ENCODE data around the gene SH2D7.

SH2D7 gene

DNA sequence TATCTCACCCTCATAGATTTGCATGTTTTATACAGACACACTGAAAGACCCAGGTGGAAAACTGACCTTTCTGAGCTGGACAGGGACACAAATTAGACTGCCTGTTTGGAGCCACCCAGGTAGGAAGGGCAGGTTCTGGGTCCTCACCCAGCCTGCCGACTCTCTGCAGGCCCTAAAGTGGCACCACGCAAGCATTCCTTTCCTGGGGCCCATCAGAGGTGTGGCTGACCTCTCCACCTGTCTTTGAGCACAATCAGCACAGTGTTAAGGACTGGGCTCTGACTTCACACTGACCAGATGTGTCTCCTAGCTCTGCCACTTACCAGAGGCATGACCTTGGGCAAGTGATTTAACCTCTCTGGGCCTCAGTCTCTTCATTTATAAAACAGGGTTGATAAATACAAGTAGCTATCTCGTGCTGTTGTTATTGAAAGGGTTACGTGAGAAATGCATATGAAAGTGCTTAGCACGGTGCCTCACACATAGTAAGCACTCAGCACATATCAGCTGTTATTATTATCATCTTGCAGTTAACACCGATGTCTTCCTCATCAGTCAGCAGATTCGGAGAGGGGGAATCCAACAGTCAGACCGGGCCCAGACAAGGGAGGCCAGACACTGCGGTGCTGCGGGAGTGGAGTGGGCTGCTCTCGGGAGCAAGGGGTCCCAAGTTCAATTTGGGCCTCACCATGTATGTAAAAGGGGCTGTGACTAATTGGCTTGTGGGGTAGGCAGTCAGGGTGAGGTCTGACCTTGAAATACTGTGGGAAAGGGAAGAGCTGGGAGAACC is 12.9 kb upstream of the SH2D7 start:
- DNase-seq: no peak

- no peak for DNase-seq
Measured at GRCh38 chr15:78080088-78080460, 12.3 kb upstream of the SH2D7 start.

DNA sequence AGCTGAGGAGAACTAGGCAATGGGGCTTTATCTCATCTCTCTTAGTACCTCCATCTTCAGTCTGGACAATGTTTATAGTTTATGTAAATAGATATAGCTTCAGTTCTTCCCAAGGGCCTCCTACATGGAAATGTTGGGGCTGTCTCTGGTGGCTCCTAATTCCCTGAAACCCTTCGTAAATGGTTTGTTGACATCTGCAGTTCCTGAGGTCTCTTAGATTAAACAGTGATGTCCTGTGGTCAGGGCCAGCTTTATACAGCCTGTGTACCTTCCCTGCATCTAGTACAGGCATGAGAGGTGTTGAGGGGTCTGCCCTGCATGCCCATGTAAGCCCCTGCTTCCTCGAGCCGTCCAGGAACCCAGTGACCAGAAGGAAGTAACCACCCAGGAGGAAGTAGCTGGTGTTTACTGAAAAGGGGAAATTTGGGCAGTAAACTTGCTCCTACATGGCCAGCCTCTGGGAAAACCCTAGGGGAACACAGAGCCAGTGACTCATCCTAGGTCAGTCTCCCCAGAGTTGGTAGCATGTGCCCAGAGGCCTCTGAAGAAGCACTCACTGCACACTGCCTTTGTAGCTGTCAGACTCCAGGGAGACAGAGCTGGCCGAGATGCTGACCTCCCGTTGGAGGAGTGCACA is 10.1 kb upstream of the SH2D7 start:
- DNase-seq: no peak

DNA sequence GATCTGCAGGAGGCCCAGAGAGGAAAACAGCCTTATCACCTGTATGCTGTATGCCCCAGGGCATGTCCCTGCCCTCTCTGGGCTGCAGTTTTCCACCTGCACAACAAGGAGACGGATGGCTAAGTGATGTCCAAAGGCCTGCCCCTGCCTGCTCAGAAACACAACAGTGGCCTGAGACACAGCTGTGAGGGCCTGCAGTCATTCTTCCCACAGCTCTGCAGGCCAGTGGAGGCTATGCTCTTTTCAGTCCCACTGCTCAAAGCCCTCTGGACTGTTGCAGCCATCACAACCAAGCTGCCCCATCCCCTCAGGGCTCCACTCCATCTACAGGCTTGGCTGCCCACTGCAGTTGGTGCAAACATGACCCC is 9.6 kb upstream of the SH2D7 start:
- no peak for DNase-seq

DNA sequence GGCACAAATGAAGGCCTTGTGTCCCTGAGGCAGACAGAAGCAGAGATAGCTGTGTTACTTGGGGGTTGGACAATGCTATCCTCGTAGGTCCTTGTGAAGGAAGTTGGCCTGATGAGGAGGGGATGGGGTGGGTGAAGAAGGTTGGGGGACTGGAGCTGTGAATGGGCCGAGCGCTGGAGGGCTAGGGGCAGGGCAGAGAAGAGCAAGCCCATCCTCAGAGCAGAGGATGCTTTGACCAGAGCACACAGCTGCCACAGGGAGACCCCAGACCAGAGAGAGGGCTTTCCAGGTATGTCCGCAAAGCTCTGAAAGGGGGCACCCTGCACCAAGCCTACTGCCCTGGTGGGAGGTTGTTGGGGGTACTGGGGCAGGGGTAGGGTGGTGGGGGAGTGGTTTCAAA is 9.2 kb upstream of the SH2D7 start:
- no peak for DNase-seq

DNA sequence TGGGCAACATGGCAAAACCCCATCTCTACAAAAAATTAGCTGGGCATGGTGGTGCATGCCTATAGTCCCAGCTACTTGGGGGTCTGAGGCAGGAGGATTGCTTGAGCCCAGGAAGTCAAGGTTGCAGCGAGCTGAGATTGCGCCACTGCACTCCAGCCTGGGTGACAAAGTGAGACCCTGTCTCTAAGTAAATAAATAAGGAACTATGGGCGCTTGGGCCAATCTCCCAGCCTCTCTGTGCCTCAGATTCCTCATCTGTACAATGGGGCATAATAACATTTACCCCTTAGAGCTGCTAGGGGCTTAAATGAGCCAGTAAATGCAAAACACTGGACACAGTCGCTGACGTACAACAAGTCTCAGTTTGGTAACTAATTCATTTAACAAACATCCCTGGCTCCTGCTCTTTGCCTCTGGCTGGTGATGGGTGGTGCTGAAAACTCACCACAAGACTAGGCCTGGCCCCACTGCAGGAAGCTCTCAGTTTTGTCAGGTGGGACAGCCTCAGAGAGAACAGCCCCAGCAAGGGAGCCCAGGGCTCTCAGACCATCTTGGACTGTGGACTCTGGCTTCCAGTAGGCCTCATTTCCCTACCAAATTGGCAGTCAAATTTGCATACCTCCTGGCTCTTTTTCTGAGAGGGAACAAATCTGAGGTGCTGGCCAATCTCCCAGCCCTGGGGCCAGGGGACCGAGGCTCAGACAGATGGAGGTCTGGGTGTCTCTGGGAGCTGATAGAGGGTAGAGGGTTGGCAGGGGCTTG is 8.5 kb upstream of the SH2D7 start:
- no peak for DNase-seq

DNA sequence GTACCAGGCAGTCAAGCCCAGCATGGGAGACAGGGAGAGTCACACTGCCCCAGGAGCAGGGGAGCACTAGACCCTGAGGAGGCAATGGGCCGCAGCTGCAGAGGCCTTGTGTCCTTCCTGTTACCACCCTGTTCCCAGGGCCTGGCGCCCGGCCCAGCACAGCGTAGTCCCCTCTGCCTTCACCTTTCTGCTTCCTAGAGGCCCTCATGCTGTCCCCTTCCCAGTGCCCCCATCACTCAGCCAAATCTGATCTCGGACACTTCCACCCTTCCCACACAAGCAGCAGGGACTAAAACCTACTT is 8.0 kb upstream of the SH2D7 start:
- no peak for DNase-seq

- no peak for DNase-seq
Measured at GRCh38 chr15:78085928-78086327, 6.4 kb upstream of the SH2D7 start.

DNA sequence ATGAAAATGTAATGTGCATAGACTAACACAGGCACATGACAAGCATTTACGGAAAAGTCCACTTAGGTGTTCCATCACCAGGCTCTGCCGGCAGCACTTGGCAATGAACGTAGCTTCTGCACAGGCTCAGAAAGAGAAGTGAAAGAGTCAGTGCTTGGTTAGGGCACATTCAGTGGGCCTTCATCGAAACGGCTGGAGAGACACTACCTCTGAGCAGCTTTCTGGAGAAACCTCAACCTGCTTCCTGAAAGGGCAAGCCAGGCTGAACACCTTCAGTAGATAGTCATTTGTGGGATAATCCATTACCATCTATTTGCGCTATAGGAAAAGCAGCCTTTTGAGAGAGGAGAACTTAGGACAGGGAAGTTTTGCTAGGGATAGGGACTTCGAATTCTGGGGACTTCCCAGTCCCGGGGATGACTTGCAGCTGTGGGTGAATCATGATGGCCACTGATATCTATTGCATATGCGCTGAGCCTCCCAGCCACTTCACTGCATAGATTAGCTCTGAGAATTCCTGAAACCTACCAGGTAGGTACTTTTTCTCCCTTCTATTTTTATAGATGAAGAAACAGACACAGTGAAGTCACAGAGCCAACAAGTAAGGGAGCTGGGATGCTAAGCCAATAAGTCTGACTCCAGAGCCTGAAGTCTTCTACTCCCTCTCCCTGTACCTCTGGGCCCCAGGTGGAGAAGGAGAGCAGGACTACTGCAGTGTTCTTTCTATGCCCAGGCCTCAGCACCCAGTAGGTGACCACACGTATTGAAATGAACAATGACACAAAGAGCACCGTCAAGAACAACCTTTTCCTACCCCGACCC is 4.2 kb upstream of the SH2D7 start:
- no peak for DNase-seq

- DNase-seq: no peak
Measured at GRCh38 chr15:78088773-78089080, 3.6 kb upstream of the SH2D7 start.

DNA sequence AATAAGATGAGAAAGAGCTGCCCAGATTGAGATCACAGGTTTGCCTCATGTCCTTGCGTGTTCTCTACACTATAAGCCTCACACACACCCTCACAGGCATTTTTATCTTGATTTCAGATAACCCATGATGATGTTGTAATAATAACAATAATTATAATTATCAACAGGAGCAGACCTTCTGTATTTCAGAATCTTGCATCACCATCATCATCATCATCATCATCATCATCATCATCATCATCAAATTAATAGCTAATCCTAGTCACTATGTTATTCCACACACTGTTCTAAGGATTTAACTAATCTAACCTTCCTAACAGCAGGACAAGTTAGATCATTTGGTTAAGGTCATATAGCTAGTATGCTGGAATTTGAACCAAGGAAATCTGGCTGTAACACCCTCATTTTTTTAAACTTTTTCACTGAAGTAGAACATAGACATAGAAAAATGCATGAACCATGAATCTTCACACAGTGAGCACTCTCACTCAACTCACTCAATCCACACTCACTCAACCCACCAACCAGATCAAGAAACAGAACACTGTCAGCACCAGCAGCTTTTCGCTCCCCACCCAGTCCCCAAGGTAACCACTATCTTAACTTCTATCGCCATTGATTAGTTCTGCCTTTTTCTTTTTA is 1.8 kb upstream of the SH2D7 start:
- DNase-seq: no peak

DNA sequence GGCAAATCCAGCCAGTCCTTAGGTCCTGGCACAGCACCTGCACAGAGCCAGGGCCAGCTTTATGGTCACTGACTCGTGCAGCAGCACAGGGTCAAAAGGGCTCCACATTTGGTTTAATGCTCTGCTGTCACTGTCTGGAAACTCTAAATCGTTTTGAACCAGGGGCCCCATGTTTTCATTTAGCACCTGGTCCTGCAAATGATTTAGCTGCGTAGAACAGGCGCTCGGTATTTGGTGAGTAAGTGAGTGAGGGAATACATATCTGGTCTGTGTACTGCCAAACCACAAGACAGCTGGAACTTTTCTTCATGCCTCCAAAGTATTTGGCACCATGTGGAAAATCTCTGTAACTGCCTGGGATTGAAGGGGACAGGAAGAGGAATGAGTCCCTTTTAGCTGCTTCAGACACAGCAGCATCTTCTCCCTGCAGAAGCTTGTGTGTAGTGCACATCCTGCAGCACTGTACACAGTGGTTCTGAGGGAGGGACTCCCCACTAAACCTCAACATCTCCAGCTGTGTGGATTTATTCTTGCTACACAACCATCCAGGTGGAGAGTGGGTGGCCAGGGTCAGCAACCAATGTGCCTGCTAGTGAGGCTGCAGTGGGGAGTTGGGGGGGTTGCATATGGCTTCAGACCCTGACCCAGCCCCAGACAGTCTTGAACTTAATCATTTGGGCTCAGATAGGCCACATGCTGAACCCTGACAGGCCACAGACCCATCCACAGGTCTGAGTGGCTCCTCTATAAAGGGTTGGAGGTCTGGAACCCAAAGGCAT is 1.1 kb downstream of the SH2D7 start:
- no peak for DNase-seq

DNA sequence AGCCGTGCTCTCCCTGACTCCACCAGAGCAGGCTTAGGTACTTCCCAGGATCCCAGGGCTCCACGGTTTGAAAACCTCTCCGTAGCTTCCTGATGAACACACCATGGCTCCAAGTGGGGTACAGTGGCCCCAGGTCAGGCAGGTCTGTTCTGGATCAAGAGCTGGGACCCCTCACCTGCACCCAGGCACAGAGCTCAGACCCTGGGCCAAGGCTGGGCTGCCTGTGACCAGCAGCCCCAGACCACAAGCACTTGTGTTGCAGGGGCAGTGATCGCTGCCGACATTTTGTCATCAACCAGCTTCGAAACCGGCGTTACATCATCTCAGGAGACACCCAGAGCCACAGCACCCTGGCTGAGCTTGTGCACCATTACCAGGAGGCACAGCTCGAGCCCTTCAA is 5.3 kb downstream of the SH2D7 start:
- no peak for DNase-seq

GRCh38 chr15:78098131-78098755 is 5.9 kb downstream of the SH2D7 start:
- DNase-seq: no peak

DNA sequence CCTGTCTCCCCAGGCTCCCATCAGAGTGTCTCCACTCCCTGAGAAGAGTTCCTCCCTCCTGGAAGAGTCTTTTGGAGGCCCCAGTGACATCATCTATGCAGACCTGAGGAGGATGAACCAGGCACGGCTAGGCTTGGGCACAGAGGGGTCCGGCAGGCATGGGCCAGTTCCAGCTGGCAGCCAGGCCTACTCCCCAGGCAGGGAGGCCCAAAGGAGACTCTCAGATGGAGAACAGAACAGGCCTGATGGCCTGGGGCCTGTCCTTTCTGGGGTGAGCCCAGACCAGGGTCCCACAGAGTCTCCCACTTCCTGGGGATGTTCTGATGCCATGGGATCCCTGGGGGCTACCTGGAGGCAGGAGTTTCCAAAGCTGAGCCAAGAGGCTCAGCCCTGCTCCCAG is 8.5 kb downstream of the SH2D7 start:
- no peak for DNase-seq

DNA sequence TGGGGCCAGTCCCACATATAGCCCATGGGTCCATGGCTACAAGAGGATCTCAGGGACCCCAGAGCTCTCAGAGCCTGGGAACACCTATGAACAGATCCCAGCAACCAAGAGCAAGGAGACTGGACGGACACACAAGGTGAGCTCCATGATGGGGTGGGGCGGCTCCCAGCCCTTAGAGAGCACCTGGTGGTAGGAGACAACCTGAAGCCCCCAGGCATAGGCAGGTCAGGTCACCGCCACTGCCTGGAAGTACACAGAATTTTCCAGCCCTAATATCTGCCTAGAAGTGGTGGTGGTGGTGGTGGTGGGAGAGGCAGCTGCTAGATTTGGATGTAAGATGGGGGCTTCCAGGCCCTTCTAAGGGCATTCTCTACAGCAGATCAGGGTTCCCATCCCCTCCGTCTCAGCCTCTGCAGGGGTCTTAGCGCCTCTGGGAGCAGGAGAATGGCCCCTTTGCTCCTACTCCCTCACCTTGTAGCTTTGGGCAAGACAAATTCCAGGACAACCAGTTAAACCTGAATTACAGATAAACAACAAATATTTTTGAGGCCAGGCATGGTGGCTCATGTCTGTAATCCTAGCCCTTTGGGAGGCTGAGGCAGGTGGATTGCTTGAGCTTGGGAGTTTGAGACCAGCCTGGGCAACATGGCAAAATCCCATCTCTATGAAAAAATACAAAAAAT is 9.2 kb downstream of the SH2D7 start:
- no peak for DNase-seq

DNA sequence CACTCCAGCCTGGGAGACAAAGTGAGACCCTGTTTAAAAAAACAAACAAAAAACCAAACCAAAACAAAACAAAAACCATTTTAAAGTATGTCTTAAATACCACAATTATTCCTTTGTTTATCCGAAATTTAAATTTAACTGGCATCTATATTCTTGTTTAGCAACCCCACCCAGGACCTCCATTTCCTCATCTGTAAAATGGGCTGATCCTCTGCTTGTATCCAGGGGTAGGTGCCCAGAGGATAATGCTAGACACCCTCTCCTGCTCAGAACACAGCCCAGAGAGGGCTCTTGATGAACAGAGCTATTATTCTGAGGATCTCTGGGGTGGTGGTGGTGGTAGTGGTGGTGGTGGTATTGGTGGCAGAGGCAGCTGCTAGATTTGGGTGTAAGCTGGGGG is 9.8 kb downstream of the SH2D7 start:
- no peak for DNase-seq

DNA sequence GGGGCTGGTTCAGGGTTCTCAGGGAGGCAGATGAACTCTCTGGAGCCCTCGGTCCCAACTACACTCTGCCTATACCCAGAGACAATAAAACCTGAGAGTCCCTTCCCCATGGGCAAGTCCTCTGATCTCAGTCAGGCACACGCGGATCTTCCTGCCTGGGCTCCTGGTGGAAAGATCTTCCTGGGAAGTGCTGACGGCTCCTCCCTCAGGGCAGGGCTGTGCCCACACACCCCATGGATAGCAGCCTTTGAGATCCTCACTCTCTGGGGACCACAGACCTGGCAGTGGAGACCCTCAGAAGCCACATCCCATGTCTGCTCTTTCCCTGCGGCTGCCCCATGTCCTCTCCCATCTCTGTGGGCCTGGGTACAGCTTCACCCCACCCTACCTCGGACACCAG is 10.4 kb downstream of the SH2D7 start:
- no peak for DNase-seq

DNA sequence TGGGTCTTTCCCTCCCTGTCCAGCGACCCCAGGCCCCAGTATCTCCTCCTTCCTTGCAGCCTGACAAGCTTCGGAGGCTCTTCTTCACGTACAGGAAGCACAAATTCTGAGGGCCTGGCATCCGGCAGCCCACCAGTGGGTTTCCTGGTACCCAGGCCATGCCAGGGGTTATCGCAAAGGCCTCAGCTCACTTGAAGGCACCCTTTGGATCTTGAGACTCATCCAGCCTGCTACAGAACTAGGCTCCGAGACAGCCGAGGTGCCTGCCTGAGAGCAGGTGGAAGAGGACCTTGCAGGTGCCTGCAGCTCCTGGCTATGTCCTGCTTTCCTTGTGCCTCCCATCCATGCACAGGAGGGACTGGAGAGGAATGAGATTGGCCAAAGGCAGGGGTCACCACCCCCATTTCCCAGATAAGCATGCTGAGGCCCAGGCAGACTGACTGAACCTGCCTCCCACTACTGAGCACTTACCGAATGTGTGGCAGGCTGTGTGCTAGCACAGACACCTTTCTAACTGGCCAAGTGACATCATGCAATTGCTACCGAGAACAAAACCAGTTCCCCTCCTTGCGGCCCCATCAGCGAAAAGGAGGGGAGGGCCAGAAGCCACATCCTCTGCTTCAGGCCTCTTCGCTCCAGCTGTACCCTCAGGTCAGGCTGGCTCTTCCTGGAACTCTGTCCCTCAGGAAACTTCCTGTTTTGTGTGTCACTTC is 11.2 kb downstream of the SH2D7 start:
- no peak for DNase-seq

- DNase-seq: no peak
Measured at GRCh38 chr15:78104119-78104479, 11.7 kb downstream of the SH2D7 start.
